ENCODE results near the gene C13orf46.

The C13orf46 gene

GRCh38 chr13:114009590-114010400 is 35.9 kb upstream of the C13orf46 start:
- DNase-seq: no peak

DNA sequence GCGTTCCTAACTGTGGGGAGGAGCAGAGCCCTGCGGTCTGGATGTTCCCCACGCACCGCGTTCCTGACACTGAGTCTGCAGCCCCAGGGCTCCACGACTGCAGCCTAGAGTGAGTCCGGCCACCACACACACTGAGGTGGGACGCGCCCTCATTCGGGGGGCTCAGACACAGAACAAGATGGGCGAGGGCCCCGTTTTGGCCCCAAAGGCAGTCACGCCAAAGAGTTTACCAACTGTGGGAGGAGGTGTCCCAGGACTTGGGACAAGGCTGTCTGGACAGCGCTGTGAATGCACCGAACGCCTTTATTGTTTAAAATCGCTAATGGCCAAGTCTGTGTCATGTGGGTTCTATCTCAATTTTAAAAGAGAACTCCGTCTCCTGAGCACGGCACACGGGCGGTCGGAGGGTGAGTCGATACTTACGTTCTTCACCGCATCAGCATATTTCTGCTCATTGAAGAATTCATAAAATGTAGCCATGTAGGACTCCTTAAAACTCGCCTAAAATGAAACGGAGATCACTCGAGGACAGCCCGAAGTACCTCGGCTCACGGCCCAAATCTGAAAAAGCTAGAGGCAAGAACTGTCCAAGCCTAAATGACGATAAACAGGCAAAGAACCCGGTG is 35.2 kb upstream of the C13orf46 start:
- DNase-seq: no peak

GRCh38 chr13:114007566-114007965 is 33.7 kb upstream of the C13orf46 start:
- DNase-seq: no peak

DNA sequence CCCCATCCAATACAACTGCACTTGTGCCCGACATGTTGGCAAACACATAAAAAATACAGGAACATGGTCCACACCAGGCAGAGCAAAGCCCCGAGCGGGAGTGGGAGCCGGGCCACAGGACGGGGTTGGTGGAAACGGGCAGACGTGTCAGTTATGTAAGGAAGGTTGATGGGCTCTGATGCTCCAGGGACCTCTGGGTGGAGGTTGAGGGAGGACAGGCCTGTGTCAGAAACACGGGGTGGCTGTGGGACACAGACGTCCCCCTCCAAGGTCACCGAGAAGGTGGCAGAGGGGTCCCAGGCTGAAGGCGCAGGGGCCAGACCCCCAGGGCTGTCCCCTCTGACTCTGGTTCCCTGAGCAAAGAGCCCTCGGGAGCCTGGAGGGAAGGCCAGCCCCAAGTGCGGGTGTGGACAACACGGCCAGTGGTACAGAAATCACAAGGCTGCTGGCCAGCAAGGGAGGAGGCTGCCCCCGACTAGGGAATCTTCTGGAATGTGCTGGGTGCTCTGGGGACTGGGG is 31.4 kb upstream of the C13orf46 start:
- no peak for DNase-seq

DNA sequence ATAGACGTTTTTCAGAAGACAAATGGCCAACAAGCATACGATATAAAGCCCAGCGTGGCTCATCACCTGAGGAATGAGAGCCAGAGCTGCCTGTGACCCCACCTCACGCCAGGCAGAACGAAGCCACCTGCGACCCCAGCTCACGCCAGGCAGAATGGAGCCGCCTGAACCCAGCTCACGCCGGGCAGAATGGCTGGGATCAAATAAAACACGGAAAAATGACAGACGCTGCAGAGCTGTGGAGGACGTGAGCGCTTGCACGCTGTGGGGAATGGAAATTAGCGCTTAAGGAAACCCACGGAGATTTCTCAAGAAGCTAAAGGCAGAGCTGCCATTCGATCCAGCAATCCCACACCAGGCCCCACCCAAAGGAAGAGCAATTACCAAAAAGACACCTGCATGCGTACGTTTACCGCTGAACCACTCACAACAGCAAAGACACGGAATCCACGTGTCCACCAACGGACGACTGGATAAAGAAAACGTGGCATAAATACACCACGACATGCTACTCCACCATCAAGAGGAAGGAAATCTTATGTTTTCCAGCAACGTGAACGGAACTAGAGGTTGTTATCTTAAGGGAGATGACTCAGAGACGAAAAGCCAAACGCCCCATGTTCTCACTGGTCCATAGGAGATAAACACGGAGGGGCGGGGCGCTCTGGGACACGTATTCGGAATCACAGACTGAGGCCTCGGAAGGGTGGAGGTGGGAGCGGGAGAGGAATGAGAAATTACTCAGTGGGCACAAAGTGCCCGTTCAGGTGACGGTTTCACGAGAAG is 30.7 kb upstream of the C13orf46 start:
- DNase-seq: no peak

DNA sequence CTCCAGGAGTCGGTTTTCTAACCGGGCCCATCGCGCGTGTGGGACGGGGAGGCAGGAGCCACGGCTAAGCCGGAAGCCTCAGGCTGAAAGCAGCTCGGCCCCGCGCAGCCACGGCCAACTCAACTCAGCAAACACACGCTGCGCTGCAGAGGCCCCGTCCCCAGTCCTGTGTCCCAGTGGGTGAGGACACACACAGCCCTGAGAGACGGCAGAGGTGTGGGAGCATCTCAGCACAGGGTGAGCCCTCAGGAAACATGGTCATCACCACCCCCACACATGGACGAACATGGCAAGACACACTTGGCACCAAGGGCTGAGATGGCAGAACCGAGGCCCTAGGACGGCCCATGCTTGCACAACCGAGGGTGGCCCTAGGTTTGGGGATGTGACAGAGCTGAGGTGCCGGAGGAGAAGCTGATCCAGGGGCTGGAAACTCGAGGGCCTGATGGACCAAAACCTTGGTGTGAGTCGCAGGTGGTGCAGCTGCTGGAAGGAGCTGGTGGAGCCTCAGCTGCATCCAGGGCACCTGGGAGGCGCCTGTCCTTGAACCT is 29.0 kb upstream of the C13orf46 start:
- DNase-seq: no peak

DNA sequence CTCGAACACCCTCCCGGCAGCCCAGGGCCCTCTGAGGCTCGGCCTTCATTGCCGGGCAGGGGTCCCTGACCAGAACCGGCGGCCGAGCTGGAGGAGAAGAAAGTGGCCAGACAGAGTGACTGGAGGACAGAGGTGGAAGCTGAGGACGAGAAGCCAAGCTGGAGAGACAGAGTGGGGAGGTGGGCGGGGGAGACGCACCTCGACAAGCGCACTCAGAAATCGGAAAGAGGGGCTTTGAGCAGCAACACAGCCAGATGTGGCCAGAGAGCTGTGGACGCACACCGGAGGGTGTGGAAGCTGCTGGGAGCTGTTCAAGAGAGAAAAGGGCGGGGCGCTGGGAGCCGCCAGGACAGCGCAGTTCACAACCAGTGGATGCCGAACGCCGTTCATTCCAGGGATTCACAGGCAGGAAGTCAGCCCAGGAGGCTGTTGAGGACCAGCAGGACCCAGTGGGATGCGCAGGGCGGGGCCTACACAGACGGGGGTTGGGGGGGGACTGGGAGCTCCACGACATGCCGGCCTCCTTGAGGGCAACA is 28.2 kb upstream of the C13orf46 start:
- no peak for DNase-seq

- no peak for DNase-seq
Observed at GRCh38 chr13:114001331-114002008, 27.6 kb upstream of the C13orf46 start.

GRCh38 chr13:114000151-114001040 is 26.5 kb upstream of the C13orf46 start:
- no peak for DNase-seq

GRCh38 chr13:113999618-113999910 is 25.7 kb upstream of the C13orf46 start:
- no peak for DNase-seq

- DNase-seq: no peak
Observed at GRCh38 chr13:113998781-113999617, 25.1 kb upstream of the C13orf46 start.

DNA sequence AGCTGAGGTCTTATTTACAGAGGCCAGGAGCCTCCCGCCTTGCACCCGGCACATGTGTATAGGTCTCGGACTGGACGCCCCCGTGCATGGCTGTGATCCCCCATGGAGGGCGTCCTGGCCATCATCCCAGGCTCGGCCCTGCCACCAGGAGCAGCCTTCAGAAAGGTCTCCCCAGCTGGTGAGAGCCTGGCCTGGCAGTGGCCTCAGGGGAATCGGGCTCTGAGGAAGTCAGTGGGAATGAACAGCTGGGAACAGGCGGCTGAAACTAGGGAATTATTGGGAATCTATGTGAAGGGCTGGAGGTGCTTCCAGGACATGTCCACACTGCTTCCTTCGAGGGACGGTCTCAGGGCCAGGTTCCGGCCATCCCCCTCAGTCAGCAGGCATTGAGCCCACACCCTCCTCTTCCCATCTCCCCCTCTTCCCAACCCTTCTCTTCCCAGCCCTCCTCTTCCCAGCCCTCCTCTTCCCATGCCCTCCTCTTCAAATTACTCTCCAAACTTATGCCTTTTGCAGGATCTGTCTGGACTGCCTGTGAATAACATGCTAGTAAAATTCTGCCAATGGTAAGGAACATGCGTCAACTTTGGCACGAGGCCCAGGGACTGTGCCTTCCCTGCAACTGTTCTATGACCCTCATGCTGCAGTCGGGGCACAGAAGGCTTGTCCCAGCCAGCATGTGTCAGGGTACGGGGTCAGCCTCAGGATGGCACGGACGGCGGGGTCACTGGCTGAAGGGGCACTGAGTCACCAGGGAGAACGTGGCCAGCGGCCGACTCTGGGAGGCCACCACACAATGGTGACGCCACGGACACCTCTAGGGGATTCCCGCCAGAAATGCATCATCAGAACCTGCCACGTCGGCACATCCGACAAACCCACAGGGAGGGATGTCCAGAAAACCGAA is 24.2 kb upstream of the C13orf46 start:
- no peak for DNase-seq

GRCh38 chr13:113996912-113997745 is 23.3 kb upstream of the C13orf46 start:
- DNase-seq: no peak

- no peak for DNase-seq
Observed at GRCh38 chr13:113996081-113996911, 22.4 kb upstream of the C13orf46 start.

DNA sequence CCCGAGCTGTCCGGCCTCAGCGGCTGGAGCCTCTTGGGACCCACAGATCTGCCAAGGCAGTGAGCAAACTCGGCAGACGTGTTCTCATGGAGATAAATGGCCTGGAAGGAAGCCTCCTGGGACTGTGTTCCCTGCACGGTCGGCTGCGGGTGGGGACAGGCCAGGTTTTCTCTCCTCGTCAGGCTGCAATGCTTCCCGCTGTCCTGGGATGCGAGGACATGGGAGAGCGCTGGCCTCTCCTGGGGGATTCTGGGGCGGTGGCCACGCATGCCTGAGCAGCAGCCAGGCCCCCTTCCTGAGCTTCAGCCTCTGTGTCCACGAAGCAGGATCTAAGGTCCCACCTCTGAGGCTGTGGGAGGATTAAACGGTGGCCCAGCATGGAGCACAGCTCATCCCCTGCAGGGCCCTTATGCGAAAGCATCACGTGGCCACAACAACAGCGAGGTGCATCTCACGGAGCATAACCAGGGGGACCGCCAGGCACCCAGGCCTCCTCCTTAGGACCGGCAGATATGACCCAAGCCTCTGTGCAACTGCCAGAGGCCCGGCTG is 21.2 kb upstream of the C13orf46 start:
- DNase-seq: no peak

DNA sequence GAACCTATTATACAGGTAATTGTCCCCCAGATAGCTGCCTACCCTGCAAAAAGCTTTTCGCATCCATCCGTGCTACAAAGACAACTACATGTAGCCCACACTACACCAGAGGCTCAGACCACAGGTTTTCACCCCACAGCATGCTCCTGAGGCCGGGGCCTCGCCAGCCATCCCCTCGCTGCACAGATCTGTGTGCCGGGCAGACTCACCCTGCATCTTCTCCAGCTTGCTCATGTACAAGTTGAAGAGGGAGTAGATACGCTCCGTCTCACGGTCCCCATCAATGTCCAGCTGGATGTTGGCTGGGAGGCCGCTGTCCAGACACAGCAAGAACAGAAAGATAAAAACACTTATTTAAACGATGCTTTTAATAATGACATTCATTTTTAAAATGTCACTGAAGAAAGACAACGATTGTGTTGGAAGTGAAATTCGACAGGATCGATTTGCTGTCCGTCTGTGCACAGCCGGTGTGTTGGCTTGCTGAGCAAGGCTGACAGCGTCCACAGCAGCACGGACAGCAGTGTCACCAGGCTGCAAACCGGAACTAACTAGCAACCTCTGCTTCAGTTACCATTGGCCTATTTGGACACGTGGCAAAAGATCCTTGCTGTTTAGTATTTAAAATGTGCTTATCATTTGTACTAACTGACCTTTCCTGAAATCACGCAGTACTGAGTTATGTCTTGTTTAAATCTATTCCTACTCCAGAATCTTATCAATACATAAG is 18.6 kb upstream of the C13orf46 start:
- no peak for DNase-seq
